IPS DF 6.9 (cell line): Measurements from ENCODE around the gene PAQR4.
"Not testable (repeated sequence)": the region's sequence is repeated elsewhere in the genome, so short reads cannot be mapped to it uniquely, and the experiment has no call there.

Source experiments
- DNase-seq: peaks from one replicate; pipeline ENCODE4 v3.0.0-alpha.2; 2013; ENCODE audit warnings: low read depth, low spot score
- H3K27ac ChIP-seq: one replicate; pipeline ENCODE4 v1.5.1; 2013; ENCODE audit warnings: low read length, control low read depth
- H3K27me3 ChIP-seq: 2 replicates; pipeline ENCODE4 v1.6.1; 2013; ENCODE audit warnings: mild to moderate bottlenecking, low read length; ENCODE audit not compliant: control insufficient read depth, insufficient read depth
- H3K36me3 ChIP-seq: 2 replicates; pipeline ENCODE4 v1.6.1; 2013; ENCODE audit warnings: low read length; ENCODE audit not compliant: control insufficient read depth, insufficient read depth
- H3K4me1 ChIP-seq: 2 replicates; pipeline ENCODE4 v1.6.1; 2013; ENCODE audit warnings: low read length; ENCODE audit not compliant: control insufficient read depth, insufficient read depth
- H3K4me3 ChIP-seq: 2 replicates; pipeline ENCODE4 v1.5.1; 2013; ENCODE audit warnings: mild to moderate bottlenecking, low read length
- H3K9me3 ChIP-seq: 2 replicates; pipeline ENCODE4 v1.6.1; 2013; ENCODE audit warnings: low read length, inconsistent platforms; ENCODE audit not compliant: control insufficient read depth, insufficient read depth
- WGBS: extraction: QIAGEN DNeasy Blood & Tissue Kit; methylation state at CpG from one replicate; pipeline ENCODE4 v1.1.7; 2013; ENCODE audit warnings: mixed read lengths, missing lambda C conversion rate; ENCODE audit not compliant: insufficient read length, insufficient coverage; 5-methylcytosine and 5-hydroxymethylcytosine counted together

Gene PAQR4

GRCh38 chr16:2929693-2930092 lies 39.5 kb upstream of the PAQR4 start:
- whole genome bisulfite sequencing, result no CpG with 5 or more reads among the region's 14 CpGs
- no peaks in the 10 kb centered on the region for H3K9me3 ChIP-seq
- H3K4me1 ChIP-seq, result peaks cover 5% of the 10 kb centered on the region; the same call in 1 of the 2 replicates
- DNase-seq, result no peak
- H3K27me3 ChIP-seq, result no peaks in the 10 kb centered on the region
- peaks cover 6% of the 10 kb centered on the region; the same call in 1 of the 2 replicates for H3K36me3 ChIP-seq
- H3K27ac ChIP-seq, result no peak overlapping the region
- no peak overlapping the region for H3K4me3 ChIP-seq

- DNase-seq, result no peak
- no CpG with 5 or more reads among the region's 15 CpGs for WGBS
- Histone ChIP-seq H3K9me3 (no peaks in the 10 kb centered on the region), H3K27me3 (no peaks in the 10 kb centered on the region), H3K36me3 (peaks cover 6% of the 10 kb centered on the region; the same call in 1 of the 2 replicates), H3K27ac (no peak overlapping the region), H3K4me3 (no peak overlapping the region), H3K4me1 (peaks cover 5% of the 10 kb centered on the region; the same call in 1 of the 2 replicates)
Observed at GRCh38 chr16:2930236-2930635, 38.9 kb upstream of the PAQR4 start.

- H3K4me3 ChIP-seq, H3K4me1 ChIP-seq, H3K9me3 ChIP-seq, H3K36me3 ChIP-seq, H3K27me3 ChIP-seq, DNase-seq, H3K27ac ChIP-seq: not testable (repeated sequence)
- WGBS, result no CpG with 5 or more reads among the region's 13 CpGs
Observed at GRCh38 chr16:2931231-2931914, 37.8 kb upstream of the PAQR4 start.

GRCh38 chr16:2933136-2933535 lies 36.0 kb upstream of the PAQR4 start:
- peaks cover 8% of the 10 kb centered on the region for H3K4me1 ChIP-seq
- no peaks in the 10 kb centered on the region for H3K9me3 ChIP-seq
- H3K36me3 ChIP-seq, result peaks cover 13% of the 10 kb centered on the region
- no peak overlapping the region for H3K27ac ChIP-seq
- WGBS, result no CpG with 5 or more reads among the region's 30 CpGs
- H3K27me3 ChIP-seq, result no peaks in the 10 kb centered on the region
- H3K4me3 ChIP-seq, result no peak overlapping the region
- DNase-seq, result no peak

- no peak for DNase-seq
- Histone ChIP-seq H3K27ac (no peak overlapping the region), H3K4me1 (peaks cover 8% of the 10 kb centered on the region), H3K27me3 (no peaks in the 10 kb centered on the region), H3K4me3 (no peak overlapping the region), H3K36me3 (peaks cover 16% of the 10 kb centered on the region), H3K9me3 (no peaks in the 10 kb centered on the region)
- no CpG with 5 or more reads among the region's 22 CpGs for WGBS
Observed at GRCh38 chr16:2933701-2934100, 35.4 kb upstream of the PAQR4 start.

- Histone ChIP-seq H3K27ac (no peak overlapping the region), H3K9me3 (no peaks in the 10 kb centered on the region), H3K36me3 (peaks cover 16% of the 10 kb centered on the region), H3K4me3 (no peak overlapping the region), H3K27me3 (no peaks in the 10 kb centered on the region), H3K4me1 (peaks cover 6% of the 10 kb centered on the region)
- no CpG with 5 or more reads among the region's 15 CpGs for WGBS
- no peak for DNase-seq
Observed at GRCh38 chr16:2934450-2934849, 34.7 kb upstream of the PAQR4 start.

- Histone ChIP-seq H3K4me1 (peaks cover 6% of the 10 kb centered on the region), H3K9me3 (no peaks in the 10 kb centered on the region), H3K27me3 (no peaks in the 10 kb centered on the region), H3K27ac (no peak overlapping the region), H3K36me3 (peaks cover 12% of the 10 kb centered on the region; the same call in 1 of the 2 replicates), H3K4me3 (no peak overlapping the region)
- whole genome bisulfite sequencing, result no CpG with 5 or more reads among the region's 22 CpGs
- DNase-seq, result no peak
Observed at GRCh38 chr16:2936436-2937011, 32.6 kb upstream of the PAQR4 start.

- DNase-seq, result no peak
- Histone ChIP-seq H3K36me3 (peaks cover 12% of the 10 kb centered on the region; the same call in 1 of the 2 replicates), H3K9me3 (no peaks in the 10 kb centered on the region), H3K27ac (no peak overlapping the region), H3K4me3 (no peak overlapping the region), H3K27me3 (no peaks in the 10 kb centered on the region), H3K4me1 (peaks cover 6% of the 10 kb centered on the region)
- WGBS, result no CpG with 5 or more reads among the region's 24 CpGs
Observed at GRCh38 chr16:2937170-2937569, 32.0 kb upstream of the PAQR4 start.

GRCh38 chr16:2938206-2938605 lies 30.9 kb upstream of the PAQR4 start:
- Histone ChIP-seq H3K36me3 (peaks cover 12% of the 10 kb centered on the region; the same call in 1 of the 2 replicates), H3K4me1 (peaks cover 6% of the 10 kb centered on the region), H3K27ac (no peak overlapping the region), H3K4me3 (no peak overlapping the region), H3K9me3 (no peaks in the 10 kb centered on the region), H3K27me3 (no peaks in the 10 kb centered on the region)
- DNase-seq, result no peak
- no CpG with 5 or more reads among the region's 12 CpGs for WGBS

GRCh38 chr16:2939968-2940367 lies 29.2 kb upstream of the PAQR4 start:
- no CpG with 5 or more reads among the region's 2 CpGs for WGBS
- Histone ChIP-seq H3K9me3 (no peaks in the 10 kb centered on the region), H3K4me1 (peaks cover 6% of the 10 kb centered on the region), H3K27ac (no peak overlapping the region), H3K27me3 (no peaks in the 10 kb centered on the region), H3K4me3 (no peak overlapping the region), H3K36me3 (peaks cover 9% of the 10 kb centered on the region; the same call in 1 of the 2 replicates)
- no peak for DNase-seq

GRCh38 chr16:2942045-2942444 lies 27.1 kb upstream of the PAQR4 start:
- Histone ChIP-seq H3K4me3 (no peak overlapping the region), H3K4me1 (no peaks in the 10 kb centered on the region), H3K36me3 (peaks cover 3% of the 10 kb centered on the region; the same call in 1 of the 2 replicates), H3K27me3 (no peaks in the 10 kb centered on the region), H3K27ac (no peak overlapping the region), H3K9me3 (no peaks in the 10 kb centered on the region)
- WGBS, result no CpG with 5 or more reads among the region's 4 CpGs
- DNase-seq, result no peak
